HCT116 (cell line): ENCODE results near the gene FKBP3. TPM values are rescaled to one million over a fixed set of nuclear protein-coding genes. Genes with fewer than 3 reads are reported as not detected.

ENCODE experiments used
- ATAC-seq: fragments of 200-7000 bp; cut with Tn5 transposase; 2 replicates; pipeline ENCODE4 v1.9.1; 2020; ENCODE audit warnings: mild to moderate bottlenecking, moderate library complexity
- BruUV-seq: library from RNA; stranded (reverse); fragments of 400-500 nt; replicated peaks from 2 replicates; lab custom pipeline; 2021; lab: Mats Ljungman, UMichigan
- CTCF ChIA-PET: fragments of 300-600 bp; sonication (Branson Sonifier 250); formaldehyde crosslinking; loops from one replicate; lab custom pipeline; 2021; ENCODE audit warnings: antibody characterized with exemption; lab: Charles Lee
- POLR2A ChIA-PET: fragments of 300-600, 350-600 bp; sonication (Branson Sonifier 250); formaldehyde crosslinking; loops from one replicate; lab custom pipeline; 2021; ENCODE audit warnings: antibody characterized with exemption; lab: Charles Lee
- RAD21 ChIA-PET, 2 experiments: fragments of 300-600 bp; sonication (Branson Sonifier 250); formaldehyde crosslinking; loops; one replicate each; lab custom pipeline; 2023; ENCODE audit warnings: low total read pairs in 2 of 2; ENCODE audit not compliant: uncharacterized antibody in 2 of 2, unreplicated experiment in 2 of 2, low non-redundant PET in 1 of 2; lab: Charles Lee
- DNase-seq: peaks from one replicate; pipeline ENCODE4 v3.0.0-alpha.2; 2010; ENCODE audit warnings: low read depth, low spot score
- H2AFZ ChIP-seq: fragments of 200-600 bp; shearing (Covaris generic), sonication (generic); 2 replicates; pipeline ENCODE4 v1.6.1; 2017; ENCODE audit warnings: low read depth, mixed run types, mixed read lengths, antibody characterized with exemption, low read length; ENCODE audit not compliant: poor library complexity, severe bottlenecking
- H3K27ac ChIP-seq: 2 replicates; pipeline ENCODE4 v1.5.1; 2012; ENCODE audit warnings: low read depth, low read length
- H3K27me3 ChIP-seq: fragments of 200-600 bp; sonication (generic); 2 replicates; pipeline ENCODE4 v1.6.1; 2016; ENCODE audit warnings: mixed run types, low read length, mixed read lengths; ENCODE audit not compliant: insufficient read depth
- H3K36me3 ChIP-seq, 2 experiments: fragments of 200-500 bp in 1 of 2; fragments of 200-600 bp in 1 of 2; sonication (Bioruptor generic) in 1 of 2; sonication (generic) in 1 of 2; 2 replicates each; pipeline versions ENCODE4 v1.5.1 to v1.6.1; 2014 to 2016; ENCODE audit warnings: low read length in 2 of 2, inconsistent platforms in 1 of 2, mixed read lengths in 1 of 2, mixed run types in 1 of 2; ENCODE audit not compliant: insufficient read depth in 2 of 2, control insufficient read depth in 1 of 2
- H3K4me1 ChIP-seq, 2 experiments: fragments of 200-600 bp in 1 of 2; sonication (generic) in 1 of 2; 2 replicates each; pipeline versions ENCODE4 v1.5.1 to v1.6.1; 2012 to 2017; ENCODE audit warnings: low read length in 2 of 2, inconsistent platforms in 1 of 2, mild to moderate bottlenecking in 1 of 2, mixed read lengths in 1 of 2, mixed run types in 1 of 2, moderate library complexity in 1 of 2; ENCODE audit not compliant: insufficient read depth in 2 of 2, control insufficient read depth in 1 of 2
- H3K4me2 ChIP-seq: fragments of 200-600 bp; sonication (generic); 2 replicates; pipeline ENCODE4 v1.6.1; 2017; ENCODE audit warnings: mixed run types, low read length, mixed read lengths
- H3K4me3 ChIP-seq, 2 experiments: fragments of 200-600 bp in 1 of 2; sonication (generic) in 1 of 2; replicated peaks in 1 of 2; 2 replicates each; pipeline ENCODE4 v1.5.1; 2011 to 2016; ENCODE audit warnings: low read length in 2 of 2, control low read depth in 1 of 2, low read depth in 1 of 2, mild to moderate bottlenecking in 1 of 2, mixed read lengths in 1 of 2, mixed run types in 1 of 2
- H3K79me2 ChIP-seq: fragments of 200-600 bp; sonication (generic); 2 replicates; pipeline ENCODE4 v1.6.1; 2017; ENCODE audit warnings: mild to moderate bottlenecking, mixed run types, low read length, moderate library complexity, mixed read lengths; ENCODE audit not compliant: insufficient read depth
- H3K9ac ChIP-seq: fragments of 200-600 bp; sonication (generic); 2 replicates; pipeline ENCODE4 v1.6.1; 2016; ENCODE audit warnings: low read length, mixed read lengths
- H3K9me2 ChIP-seq: fragments of 200-600 bp; sonication (generic), shearing (Covaris generic); 2 replicates; pipeline ENCODE4 v1.6.1; 2017; ENCODE audit warnings: mixed run types, mild to moderate bottlenecking, moderate library complexity; ENCODE audit not compliant: insufficient read depth
- H3K9me3 ChIP-seq, 2 experiments: fragments of 200-500 bp in 1 of 2; fragments of 200-600 bp in 1 of 2; sonication (Bioruptor generic) in 1 of 2; sonication (generic) in 1 of 2; 2 replicates each; pipeline ENCODE4 v1.6.1; 2014 to 2017; ENCODE audit warnings: low read length in 2 of 2, mixed read lengths in 2 of 2, inconsistent platforms in 1 of 2, low read depth in 1 of 2, mild to moderate bottlenecking in 1 of 2, mixed run types in 1 of 2, moderate library complexity in 1 of 2; ENCODE audit not compliant: control insufficient read depth in 1 of 2, insufficient read depth in 1 of 2
- H4K20me1 ChIP-seq: fragments of 200-600 bp; sonication (generic), shearing (Covaris generic); 2 replicates; pipeline ENCODE4 v1.6.1; 2017; ENCODE audit warnings: mixed run types, mild to moderate bottlenecking, moderate library complexity; ENCODE audit not compliant: insufficient read depth
- CBX3 ChIP-seq: IDR thresholded peaks from 2 replicates; pipeline ENCODE4 v1.6.1; 2012; ENCODE audit warnings: low read depth
- CEBPB ChIP-seq: IDR thresholded peaks from 2 replicates; pipeline ENCODE4 v1.6.1; 2012; ENCODE audit warnings: low read depth
- EGR1 ChIP-seq: IDR thresholded peaks from 2 replicates; pipeline ENCODE4 v1.6.1; 2012; ENCODE audit warnings: low read depth
- ELF1 ChIP-seq: IDR thresholded peaks from 2 replicates; pipeline ENCODE4 v1.6.1; 2012; ENCODE audit warnings: low read depth, borderline replicate concordance
- EZH2phosphoT487 ChIP-seq: fragments of 200-600 bp; IDR thresholded peaks from 2 replicates; pipeline ENCODE4 v1.6.1; 2018; ENCODE audit warnings: antibody characterized with exemption, borderline replicate concordance
- POLR2A ChIP-seq: IDR thresholded peaks from 2 replicates; pipeline ENCODE4 v1.7.0; 2011; ENCODE audit warnings: borderline replicate concordance; ENCODE audit not compliant: insufficient read depth, insufficient read length; ENCODE audit errors: extremely low read depth
- POLR2AphosphoS5 ChIP-seq: IDR thresholded peaks from 2 replicates; pipeline ENCODE4 v1.6.1; 2011; ENCODE audit warnings: mild to moderate bottlenecking, low read depth, low read length, moderate library complexity
- SRF ChIP-seq: IDR thresholded peaks from 2 replicates; pipeline ENCODE4 v1.6.1; 2012; ENCODE audit warnings: low read depth
- TCF7L2 ChIP-seq: IDR thresholded peaks from 2 replicates; pipeline ENCODE4 v1.7.0; 2011; ENCODE audit warnings: borderline replicate concordance, inconsistent platforms; ENCODE audit not compliant: insufficient read depth, insufficient read length; ENCODE audit errors: extremely low read depth
- YY1 ChIP-seq: IDR thresholded peaks from 2 replicates; pipeline ENCODE4 v1.6.1; 2011; ENCODE audit warnings: low read length, low read depth, moderate library complexity, mild to moderate bottlenecking; ENCODE audit not compliant: insufficient replicate concordance; ENCODE audit errors: extremely low read depth
- ZFX ChIP-seq: fragments of 450-650 bp; IDR thresholded peaks from 2 replicates; pipeline ENCODE4 v1.6.1; 2017
- intact Hi-C: fragments of 100-400 bp; cut with micrococcal nuclease; formaldehyde crosslinking; loops from 2 replicates; pipeline ENCODE4 v1.10.0; 2022
- total RNA-seq: library from RNA; stranded (reverse); gene quantifications from one replicate; pipeline ENCODE4 v1.2.1, GENCODE V29; 2021; ENCODE audit not compliant: unreplicated experiment
- TF ChIP-seq, protein P1 (sequence below): IDR thresholded peaks from 2 replicates; pipeline ENCODE4 v1.6.1; 2012
- TF ChIP-seq, protein P2 (sequence below), 3 experiments: fragments of 200-600 bp in 1 of 3; sonication (generic) in 1 of 3; IDR thresholded peaks in 2 of 3; conservative IDR thresholded peaks in 1 of 3; 2 replicates each; pipeline ENCODE4 v1.5.1; 2012 to 2017; ENCODE audit warnings: low read depth in 2 of 3, low read length in 2 of 3, antibody characterized with exemption in 1 of 3, borderline replicate concordance in 1 of 3, control low read depth in 1 of 3, mild to moderate bottlenecking in 1 of 3, mixed read lengths in 1 of 3, mixed run types in 1 of 3, moderate library complexity in 1 of 3; ENCODE audit not compliant: insufficient read depth in 1 of 3
- TF ChIP-seq, protein P3 (sequence below): IDR thresholded peaks from 2 replicates; pipeline ENCODE4 v1.6.1; 2012
- TF ChIP-seq, protein P4 (sequence below): IDR thresholded peaks from 2 replicates; pipeline ENCODE4 v1.6.1; 2011; ENCODE audit warnings: mild to moderate bottlenecking, low read length, moderate library complexity; ENCODE audit not compliant: insufficient replicate concordance; ENCODE audit errors: extremely low read depth

The FKBP3 gene
- total RNA-seq, 1 experiment from 2014 or later = 67.8 TPM

DNA sequence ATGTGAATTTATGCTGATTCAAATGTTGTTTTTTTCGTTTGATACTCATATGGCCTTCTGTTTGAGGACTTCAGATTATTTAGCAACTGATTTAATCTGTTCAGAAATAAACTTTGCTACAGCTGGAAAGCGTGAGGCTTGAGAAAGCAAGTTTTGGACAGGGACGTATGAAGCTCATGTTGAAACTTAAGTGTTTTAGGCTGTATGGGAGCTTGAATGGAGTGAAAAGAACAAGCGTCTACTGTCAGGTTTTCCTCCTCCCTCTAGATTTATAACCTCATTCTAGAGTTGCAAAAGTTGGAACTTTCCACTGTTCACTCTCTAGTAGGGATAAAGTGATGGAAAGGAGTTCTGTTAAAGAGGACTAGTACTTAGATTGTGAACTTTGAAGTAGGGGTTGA lies 49.3 kb downstream of the FKBP3 start:
- peaks cover 5 to 18% of the 10 kb centered on the region in 2 experiments; a peak in 3 of 4 replicates for H3K4me1 ChIP-seq
- peak overlapping the region; percentile 95 to 96 for H3K4me3 ChIP-seq
- H3K4me2 ChIP-seq = peak overlapping the region; percentile 84
- ChIA-PET POLR2A (no interaction called here), RAD21 (no interaction called here), CTCF (no interaction called here)
- no peak for TF ChIP-seq YY1
- TF ChIP-seq POLR2AphosphoS5 = no peak
- no peak for TF ChIP-seq CBX3
- no peak for TF ChIP-seq SRF
- TF ChIP-seq EGR1 = no peak
- TF ChIP-seq, protein P1, sequence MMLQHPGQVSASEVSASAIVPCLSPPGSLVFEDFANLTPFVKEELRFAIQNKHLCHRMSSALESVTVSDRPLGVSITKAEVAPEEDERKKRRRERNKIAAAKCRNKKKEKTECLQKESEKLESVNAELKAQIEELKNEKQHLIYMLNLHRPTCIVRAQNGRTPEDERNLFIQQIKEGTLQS = no peak
- TF ChIP-seq ELF1 = no peak
- TF ChIP-seq CEBPB = no peak
- TF ChIP-seq EZH2phosphoT487 = no peak
- TF ChIP-seq TCF7L2 = no peak
- TF ChIP-seq ZFX = no peak
- no peak for TF ChIP-seq POLR2A
- TF ChIP-seq, protein P2, sequence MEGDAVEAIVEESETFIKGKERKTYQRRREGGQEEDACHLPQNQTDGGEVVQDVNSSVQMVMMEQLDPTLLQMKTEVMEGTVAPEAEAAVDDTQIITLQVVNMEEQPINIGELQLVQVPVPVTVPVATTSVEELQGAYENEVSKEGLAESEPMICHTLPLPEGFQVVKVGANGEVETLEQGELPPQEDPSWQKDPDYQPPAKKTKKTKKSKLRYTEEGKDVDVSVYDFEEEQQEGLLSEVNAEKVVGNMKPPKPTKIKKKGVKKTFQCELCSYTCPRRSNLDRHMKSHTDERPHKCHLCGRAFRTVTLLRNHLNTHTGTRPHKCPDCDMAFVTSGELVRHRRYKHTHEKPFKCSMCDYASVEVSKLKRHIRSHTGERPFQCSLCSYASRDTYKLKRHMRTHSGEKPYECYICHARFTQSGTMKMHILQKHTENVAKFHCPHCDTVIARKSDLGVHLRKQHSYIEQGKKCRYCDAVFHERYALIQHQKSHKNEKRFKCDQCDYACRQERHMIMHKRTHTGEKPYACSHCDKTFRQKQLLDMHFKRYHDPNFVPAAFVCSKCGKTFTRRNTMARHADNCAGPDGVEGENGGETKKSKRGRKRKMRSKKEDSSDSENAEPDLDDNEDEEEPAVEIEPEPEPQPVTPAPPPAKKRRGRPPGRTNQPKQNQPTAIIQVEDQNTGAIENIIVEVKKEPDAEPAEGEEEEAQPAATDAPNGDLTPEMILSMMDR (IDR thresholded peaks at IDR 0.05 in 2 of 3, conservative IDR thresholded peaks at IDR 0.05 in 1 of 3; ENCODE audit: borderline replicate concordance in 1 of 3, insufficient read depth in 1 of 3, low read depth in 2 of 3, low read length in 2 of 3) = no peak
- TF ChIP-seq, protein P3, sequence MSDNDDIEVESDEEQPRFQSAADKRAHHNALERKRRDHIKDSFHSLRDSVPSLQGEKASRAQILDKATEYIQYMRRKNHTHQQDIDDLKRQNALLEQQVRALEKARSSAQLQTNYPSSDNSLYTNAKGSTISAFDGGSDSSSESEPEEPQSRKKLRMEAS = no peak
- TF ChIP-seq, protein P4, sequence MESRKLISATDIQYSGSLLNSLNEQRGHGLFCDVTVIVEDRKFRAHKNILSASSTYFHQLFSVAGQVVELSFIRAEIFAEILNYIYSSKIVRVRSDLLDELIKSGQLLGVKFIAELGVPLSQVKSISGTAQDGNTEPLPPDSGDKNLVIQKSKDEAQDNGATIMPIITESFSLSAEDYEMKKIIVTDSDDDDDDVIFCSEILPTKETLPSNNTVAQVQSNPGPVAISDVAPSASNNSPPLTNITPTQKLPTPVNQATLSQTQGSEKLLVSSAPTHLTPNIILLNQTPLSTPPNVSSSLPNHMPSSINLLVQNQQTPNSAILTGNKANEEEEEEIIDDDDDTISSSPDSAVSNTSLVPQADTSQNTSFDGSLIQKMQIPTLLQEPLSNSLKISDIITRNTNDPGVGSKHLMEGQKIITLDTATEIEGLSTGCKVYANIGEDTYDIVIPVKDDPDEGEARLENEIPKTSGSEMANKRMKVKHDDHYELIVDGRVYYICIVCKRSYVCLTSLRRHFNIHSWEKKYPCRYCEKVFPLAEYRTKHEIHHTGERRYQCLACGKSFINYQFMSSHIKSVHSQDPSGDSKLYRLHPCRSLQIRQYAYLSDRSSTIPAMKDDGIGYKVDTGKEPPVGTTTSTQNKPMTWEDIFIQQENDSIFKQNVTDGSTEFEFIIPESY = no peak
- DNase-seq (no peak), ATAC-seq (no peak)
- BruUV-seq = no TSS peak
- no peaks in the 10 kb centered on the region for H3K9me3 ChIP-seq
- peak overlapping the region; percentile 96 for H3K9ac ChIP-seq
- H2AFZ ChIP-seq = no peak overlapping the region
- H3K27ac ChIP-seq = peak overlapping the region; percentile 80; the same call in 1 of the 2 replicates
- H4K20me1 ChIP-seq = peaks cover 28% of the 10 kb centered on the region; the same call in 1 of the 2 replicates
- no peaks in the 10 kb centered on the region for H3K9me2 ChIP-seq
- no peaks in the 10 kb centered on the region for H3K27me3 ChIP-seq
- intact Hi-C loops = no loop called here
- H3K79me2 ChIP-seq = peaks cover 61% of the 10 kb centered on the region
- H3K36me3 ChIP-seq = peaks cover 0 to 3% of the 10 kb centered on the region in 2 experiments; a peak in 1 of 4 replicates
